Measurements from ENCODE around the gene RNF32.

DNA sequence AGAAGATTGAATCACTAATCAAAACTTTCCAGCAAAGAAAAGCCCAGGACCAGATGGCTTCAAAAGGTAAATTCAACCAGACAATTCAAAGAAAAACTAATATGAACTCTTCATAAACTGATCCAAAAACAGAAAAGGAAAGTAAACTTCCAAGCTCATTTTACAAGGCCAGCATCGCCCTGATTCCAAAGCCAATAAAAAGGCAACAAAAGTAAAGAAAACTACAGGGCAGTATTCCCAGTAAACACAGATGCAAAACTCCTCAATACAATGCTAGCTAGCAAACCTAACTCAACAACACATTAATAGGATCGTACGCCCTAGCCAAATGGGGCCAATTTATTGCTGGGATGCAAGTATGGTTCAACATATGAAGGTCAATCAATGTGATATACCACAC, 53.1 kb downstream of the RNF32 start:
- TF ChIP-seq, protein P1, sequence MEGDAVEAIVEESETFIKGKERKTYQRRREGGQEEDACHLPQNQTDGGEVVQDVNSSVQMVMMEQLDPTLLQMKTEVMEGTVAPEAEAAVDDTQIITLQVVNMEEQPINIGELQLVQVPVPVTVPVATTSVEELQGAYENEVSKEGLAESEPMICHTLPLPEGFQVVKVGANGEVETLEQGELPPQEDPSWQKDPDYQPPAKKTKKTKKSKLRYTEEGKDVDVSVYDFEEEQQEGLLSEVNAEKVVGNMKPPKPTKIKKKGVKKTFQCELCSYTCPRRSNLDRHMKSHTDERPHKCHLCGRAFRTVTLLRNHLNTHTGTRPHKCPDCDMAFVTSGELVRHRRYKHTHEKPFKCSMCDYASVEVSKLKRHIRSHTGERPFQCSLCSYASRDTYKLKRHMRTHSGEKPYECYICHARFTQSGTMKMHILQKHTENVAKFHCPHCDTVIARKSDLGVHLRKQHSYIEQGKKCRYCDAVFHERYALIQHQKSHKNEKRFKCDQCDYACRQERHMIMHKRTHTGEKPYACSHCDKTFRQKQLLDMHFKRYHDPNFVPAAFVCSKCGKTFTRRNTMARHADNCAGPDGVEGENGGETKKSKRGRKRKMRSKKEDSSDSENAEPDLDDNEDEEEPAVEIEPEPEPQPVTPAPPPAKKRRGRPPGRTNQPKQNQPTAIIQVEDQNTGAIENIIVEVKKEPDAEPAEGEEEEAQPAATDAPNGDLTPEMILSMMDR (IDR thresholded peaks at IDR 0.05 in 4 of 5, conservative IDR thresholded peaks at IDR 0.05 in 1 of 5), result no peak
- TF ChIP-seq POLR2A (IDR thresholded peaks at IDR 0.05), result no peak
